ENCODE data around the gene KMT2C. TPM values are rescaled to one million over a fixed set of nuclear protein-coding genes. Genes with fewer than 3 reads are reported as not detected.

Gene KMT2C
- total and polyA plus RNA-seq, 10 of the 15 experiments (the other 5 are each of a cell fraction or from before 2014, with no cell fraction given): 3.3 to 45.2 (median 19.2) TPM

DNA sequence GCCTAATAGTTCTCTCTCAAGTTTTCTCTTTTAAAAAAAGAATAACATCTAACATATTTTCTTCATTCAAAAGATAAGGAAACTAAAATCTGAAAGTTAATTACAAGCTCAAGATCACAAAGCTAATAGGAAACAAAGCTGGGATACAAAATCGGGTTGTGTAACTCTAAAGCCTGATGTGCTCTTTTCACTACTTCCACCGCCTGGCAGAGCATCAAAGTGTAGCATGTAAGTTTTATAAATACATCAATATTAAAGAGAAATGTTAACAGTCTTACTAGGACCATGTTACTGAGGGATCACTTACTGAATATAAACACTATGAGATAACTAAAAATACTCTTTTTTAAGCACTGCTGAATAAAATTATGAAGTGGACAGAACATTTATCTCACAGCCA is 97.2 kb downstream of the KMT2C start (continued):
- TF ChIP-seq ATF3 (IDR thresholded peaks at IDR 0.05; ENCODE audit: borderline replicate concordance, extremely low read depth, low read depth, low read length): no peak
- no peak for TF ChIP-seq REST (IDR thresholded peaks at IDR 0.05; ENCODE audit: low read depth, low read length)
- no peak for TF ChIP-seq MXI1 (IDR thresholded peaks at IDR 0.05; ENCODE audit: low read depth, low read length)
- no peak for TF ChIP-seq ATF2 (IDR thresholded peaks at IDR 0.05; ENCODE audit: low read length)
- no peak for TF ChIP-seq SREBF2 (IDR thresholded peaks at IDR 0.05; ENCODE audit: low read length)
- TF ChIP-seq BCL3 (IDR thresholded peaks at IDR 0.05; ENCODE audit: borderline replicate concordance, insufficient read depth, low read depth, low read length, poor library complexity, severe bottlenecking): no peak
- TF ChIP-seq RB1 (IDR thresholded peaks at IDR 0.05; ENCODE audit: borderline replicate concordance): no peak

All from GM12878 (cell line).